HEK293 (cell line): ENCODE results near the gene ANTXR2.

ENCODE experiments used
- CTCF ChIA-PET: fragments of 350-600 bp; formaldehyde crosslinking; extraction: SDS; loops from one replicate; lab custom pipeline; 2021; ENCODE audit warnings: antibody characterized with exemption; lab: Yijun Ruan, JAX
- POLR2A ChIA-PET: fragments of 300-600 bp; formaldehyde crosslinking; extraction: SDS; loops from one replicate; lab custom pipeline; 2020; ENCODE audit warnings: antibody characterized with exemption, inconsistent platforms; lab: Yijun Ruan, JAX
- H3K27ac ChIP-seq: fragments of 200-500 bp; sonication (Bioruptor generic); 2 replicates; pipeline ENCODE4 v1.5.1; 2014; ENCODE audit warnings: low read depth, low read length, control low read depth, inconsistent platforms; ENCODE audit errors: extremely low read depth
- H3K36me3 ChIP-seq, 2 experiments: fragments of 200-500 bp in 1 of 2; sonication (Bioruptor generic) in 1 of 2; 1 replicate in 1 of 2; 2 replicates in 1 of 2; pipeline ENCODE4 v1.5.1; 2014 to 2017; ENCODE audit warnings: inconsistent platforms in 2 of 2, low read length in 2 of 2; ENCODE audit not compliant: control insufficient read depth in 2 of 2, insufficient read depth in 1 of 2
- H3K4me1 ChIP-seq: fragments of 200-500 bp; sonication (Bioruptor generic); 2 replicates; pipeline ENCODE4 v1.5.1; 2014; ENCODE audit warnings: mild to moderate bottlenecking, low read length, inconsistent platforms; ENCODE audit not compliant: control insufficient read depth, insufficient read depth
- H3K4me3 ChIP-seq: 2 replicates; pipeline ENCODE4 v1.5.1; 2011; ENCODE audit warnings: low read depth, mild to moderate bottlenecking, control low read depth, low read length, moderate library complexity
- H3K9me3 ChIP-seq: fragments of 200-500 bp; sonication (Bioruptor generic); 2 replicates; pipeline ENCODE4 v1.5.1; 2014; ENCODE audit warnings: low read depth, low read length, inconsistent platforms; ENCODE audit not compliant: control insufficient read depth, insufficient read depth
- GLIS2 ChIP-seq: fragments of 450-650 bp; formaldehyde crosslinking; IDR thresholded peaks from 2 replicates; pipeline ENCODE4 v1.5.1; 2016; ENCODE audit warnings: missing biosample characterization, missing genetic modification characterization
- KLF16 ChIP-seq: fragments of 450-650 bp; formaldehyde crosslinking; IDR thresholded peaks from 2 replicates; pipeline ENCODE4 v1.5.1; 2017; ENCODE audit warnings: missing biosample characterization, missing genetic modification characterization
- MEIS1 ChIP-seq: sonication (generic); formaldehyde crosslinking; IDR thresholded peaks from 2 replicates; pipeline ENCODE4 v1.8.1; 2022; ENCODE audit warnings: missing genetic modification reagents, mild to moderate bottlenecking, borderline replicate concordance
- MYNN ChIP-seq: fragments of 450-650 bp; formaldehyde crosslinking; IDR thresholded peaks from 2 replicates; pipeline ENCODE4 v1.5.1; 2016; ENCODE audit warnings: missing biosample characterization, missing genetic modification characterization, borderline replicate concordance
- PRDM6 ChIP-seq: fragments of 450-650 bp; formaldehyde crosslinking; IDR thresholded peaks from 2 replicates; pipeline ENCODE4 v1.5.1; 2017; ENCODE audit warnings: missing biosample characterization, missing genetic modification characterization
- SP3 ChIP-seq: fragments of 450-650 bp; formaldehyde crosslinking; IDR thresholded peaks from 2 replicates; pipeline ENCODE4 v1.5.1; 2016; ENCODE audit warnings: missing biosample characterization, missing genetic modification characterization
- ZBTB44 ChIP-seq: fragments of 450-650 bp; IDR thresholded peaks from 2 replicates; pipeline ENCODE4 v1.5.1; 2018; ENCODE audit warnings: missing biosample characterization, mild to moderate bottlenecking, missing genetic modification characterization
- ZFP41 ChIP-seq: fragments of 450-650 bp; formaldehyde crosslinking; IDR thresholded peaks from 2 replicates; pipeline ENCODE4 v1.5.1; 2016; ENCODE audit warnings: missing biosample characterization, missing genetic modification characterization, borderline replicate concordance
- ZNF138 ChIP-seq: fragments of 450-650 bp; formaldehyde crosslinking; IDR thresholded peaks from 2 replicates; pipeline ENCODE4 v1.5.1; 2016; ENCODE audit warnings: missing biosample characterization, missing genetic modification characterization, borderline replicate concordance
- ZNF140 ChIP-seq: fragments of 450-650 bp; formaldehyde crosslinking; IDR thresholded peaks from 2 replicates; pipeline ENCODE4 v1.5.1; 2016; ENCODE audit warnings: missing biosample characterization, missing genetic modification characterization
- ZNF169 ChIP-seq: fragments of 450-650 bp; formaldehyde crosslinking; IDR thresholded peaks from 2 replicates; pipeline ENCODE4 v1.5.1; 2016; ENCODE audit warnings: missing biosample characterization, missing genetic modification characterization
- ZNF174 ChIP-seq: fragments of 450-650 bp; formaldehyde crosslinking; IDR thresholded peaks from 2 replicates; pipeline ENCODE4 v1.5.0; 2017; ENCODE audit warnings: missing biosample characterization, mild to moderate bottlenecking, missing genetic modification characterization
- ZNF362 ChIP-seq: fragments of 450-650 bp; formaldehyde crosslinking; IDR thresholded peaks from 2 replicates; pipeline ENCODE4 v1.5.1; 2016; ENCODE audit warnings: missing biosample characterization, missing genetic modification characterization
- ZNF391 ChIP-seq: fragments of 450-650 bp; formaldehyde crosslinking; IDR thresholded peaks from 2 replicates; pipeline ENCODE4 v1.5.1; 2016; ENCODE audit warnings: low read depth, missing biosample characterization, missing genetic modification characterization, borderline replicate concordance
- ZNF449 ChIP-seq: fragments of 450-650 bp; formaldehyde crosslinking; IDR thresholded peaks from 2 replicates; pipeline ENCODE4 v1.5.1; 2017; ENCODE audit warnings: missing biosample characterization, mild to moderate bottlenecking, missing genetic modification characterization, moderate library complexity
- ZNF473 ChIP-seq: fragments of 450-650 bp; formaldehyde crosslinking; IDR thresholded peaks from 2 replicates; pipeline ENCODE4 v1.5.1; 2017; ENCODE audit warnings: missing biosample characterization, missing genetic modification characterization
- ZNF510 ChIP-seq: fragments of 450-650 bp; formaldehyde crosslinking; IDR thresholded peaks from 2 replicates; pipeline ENCODE4 v1.5.1; 2018; ENCODE audit warnings: mild to moderate bottlenecking, missing genetic modification characterization, missing biosample characterization; ENCODE audit not compliant: insufficient replicate concordance
- ZNF555 ChIP-seq: fragments of 450-650 bp; formaldehyde crosslinking; conservative IDR thresholded peaks from 2 replicates; pipeline ENCODE4 v1.5.1; 2017; ENCODE audit warnings: missing biosample characterization, mild to moderate bottlenecking, missing genetic modification characterization, inconsistent platforms
- ZNF558 ChIP-seq: fragments of 450-650 bp; formaldehyde crosslinking; IDR thresholded peaks from 2 replicates; pipeline ENCODE4 v1.5.1; 2016; ENCODE audit warnings: missing biosample characterization, missing genetic modification characterization
- ZNF664 ChIP-seq: fragments of 450-650 bp; formaldehyde crosslinking; IDR thresholded peaks from 2 replicates; pipeline ENCODE4 v1.5.1; 2016; ENCODE audit warnings: missing biosample characterization, missing genetic modification characterization
- ZNF670 ChIP-seq: fragments of 450-650 bp; formaldehyde crosslinking; IDR thresholded peaks from 2 replicates; pipeline ENCODE4 v1.5.1; 2016; ENCODE audit warnings: missing biosample characterization, missing genetic modification characterization, low read depth
- ZNF704 ChIP-seq: fragments of 450-650 bp; formaldehyde crosslinking; IDR thresholded peaks from 2 replicates; pipeline ENCODE4 v1.5.1; 2016; ENCODE audit warnings: missing biosample characterization, missing genetic modification characterization
- ZNF747 ChIP-seq: fragments of 450-650 bp; formaldehyde crosslinking; IDR thresholded peaks from 2 replicates; pipeline ENCODE4 v1.5.1; 2016; ENCODE audit warnings: missing biosample characterization, missing genetic modification characterization
- ZNF777 ChIP-seq: fragments of 450-650 bp; formaldehyde crosslinking; IDR thresholded peaks from 2 replicates; pipeline ENCODE4 v1.5.1; 2017; ENCODE audit warnings: missing biosample characterization, missing genetic modification characterization, borderline replicate concordance
- ZNF791 ChIP-seq: fragments of 450-650 bp; formaldehyde crosslinking; IDR thresholded peaks from 2 replicates; pipeline ENCODE4 v1.5.1; 2016; ENCODE audit warnings: missing biosample characterization, missing genetic modification characterization
- ZNF830 ChIP-seq: fragments of 450-650 bp; IDR thresholded peaks from 2 replicates; pipeline ENCODE4 v1.5.0; 2018; ENCODE audit warnings: missing biosample characterization, missing genetic modification characterization, low read depth, mild to moderate bottlenecking, moderate library complexity
- ZSCAN16 ChIP-seq: fragments of 450-650 bp; formaldehyde crosslinking; IDR thresholded peaks from 2 replicates; pipeline ENCODE4 v1.5.1; 2016; ENCODE audit warnings: missing biosample characterization, missing genetic modification characterization
- ZSCAN30 ChIP-seq: fragments of 450-650 bp; IDR thresholded peaks from 2 replicates; pipeline ENCODE4 v1.5.1; 2018; ENCODE audit warnings: missing biosample characterization, mild to moderate bottlenecking, missing genetic modification characterization, moderate library complexity

ANTXR2 gene

GRCh38 chr4:80069108-80069836 lies 3.8 kb downstream of the ANTXR2 start (continued):
- no peak for TF ChIP-seq ZSCAN16 (tag by site-specific recombination)
- TF ChIP-seq ZNF510 (tag by site-specific recombination), result no peak
- no peak for TF ChIP-seq ZNF777 (tag by site-specific recombination)

GRCh38 chr4:80065601-80066000 lies 7.4 kb downstream of the ANTXR2 start:
- no peak for TF ChIP-seq SP3 (tag by site-specific recombination)
- TF ChIP-seq PRDM6 (tag by site-specific recombination), result no peak
- no peak for TF ChIP-seq ZNF670 (tag by site-specific recombination)
- TF ChIP-seq ZNF449 (tag by site-specific recombination), result no peak
- no peak for TF ChIP-seq GLIS2 (tag by site-specific recombination)
- no peak for TF ChIP-seq ZNF830
- TF ChIP-seq ZFP41 (tag by site-specific recombination), result no peak
- no peak for TF ChIP-seq ZNF169 (tag by site-specific recombination)
- TF ChIP-seq ZNF362 (tag by site-specific recombination), result no peak
- no peak for TF ChIP-seq ZNF140 (tag by site-specific recombination)
- TF ChIP-seq ZNF791 (tag by site-specific recombination), result no peak
- no peak for TF ChIP-seq ZNF391 (tag by site-specific recombination)
- no peak for TF ChIP-seq ZNF664
- no peak for TF ChIP-seq ZNF174
- no peak for TF ChIP-seq ZNF747 (tag by site-specific recombination)
- peaks cover 0 to 19% of the 10 kb centered on the region in 2 experiments; a peak in 1 of 3 replicates for H3K36me3 ChIP-seq
- H3K4me1 ChIP-seq, result 0 out of 2 replicates have a peak, but pooled peaks cover under 1% of the 10 kb centered on the region
- no peak overlapping the region for H3K27ac ChIP-seq
- POLR2A ChIA-PET, result no interaction called here
- CTCF ChIA-PET, result no interaction called here
- no peak overlapping the region for H3K4me3 ChIP-seq
- H3K9me3 ChIP-seq, result no peaks in the 10 kb centered on the region

- H3K9me3 ChIP-seq, result no peaks in the 10 kb centered on the region
- POLR2A ChIA-PET, result no interaction called here
- H3K27ac ChIP-seq, result no peak overlapping the region
- no peaks in the 10 kb centered on the region for H3K4me1 ChIP-seq
- peaks cover 0 to 8% of the 10 kb centered on the region in 2 experiments; a peak in 1 of 3 replicates for H3K36me3 ChIP-seq
- CTCF ChIA-PET, result no interaction called here
- H3K4me3 ChIP-seq, result no peak overlapping the region
- no peak for TF ChIP-seq ZNF555 (tag by site-specific recombination)
- TF ChIP-seq MYNN, result no peak
- TF ChIP-seq ZBTB44 (tag by site-specific recombination), result no peak
- TF ChIP-seq ZNF558 (tag by site-specific recombination), result no peak
- TF ChIP-seq MEIS1, result no peak
- TF ChIP-seq ZNF704, result no peak
- TF ChIP-seq KLF16 (tag by site-specific recombination), result no peak
- TF ChIP-seq ZNF138 (tag by site-specific recombination), result no peak
- no peak for TF ChIP-seq ZNF473 (tag by site-specific recombination)
- no peak for TF ChIP-seq ZSCAN30
These were observed 10.5 kb downstream of the ANTXR2 start for GRCh38 chr4:80062527-80062926.
